OCI-LY7 (cell line): ENCODE measurements around the gene ARL16. TPM values are rescaled to one million over a fixed set of nuclear protein-coding genes. Genes with fewer than 3 reads are reported as not detected.

Source experiments
- BruUV-seq: library from RNA; stranded (reverse); fragments of 400-500 nt; replicated peaks from 2 replicates; lab custom pipeline; 2021; lab: Mats Ljungman, UMichigan
- CTCF ChIA-PET: fragments of 300-600 bp; sonication (Branson Sonifier 250); formaldehyde crosslinking; loops from one replicate; lab custom pipeline; 2022; ENCODE audit warnings: antibody characterized with exemption; ENCODE audit not compliant: unreplicated experiment; lab: Charles Lee
- POLR2A ChIA-PET: fragments of 300-600 bp; sonication (Branson Sonifier 250); formaldehyde crosslinking; loops from one replicate; lab custom pipeline; 2022; ENCODE audit warnings: antibody characterized with exemption; lab: Charles Lee
- DNase-seq: peaks from one replicate; pipeline ENCODE4 v3.0.0-alpha.2; 2015; ENCODE audit warnings: low spot score
- H2AFZ ChIP-seq: fragments of 200-600 bp; sonication (generic), shearing (Covaris generic); 2 replicates; pipeline ENCODE4 v1.6.1; 2014; ENCODE audit warnings: mild to moderate bottlenecking, antibody characterized with exemption, low read length, moderate library complexity
- H3K27ac ChIP-seq: fragments of 200-600 bp; sonication (generic); 2 replicates; pipeline ENCODE4 v1.5.1; 2014; ENCODE audit warnings: mixed run types, low read depth, mild to moderate bottlenecking, moderate library complexity, low read length, inconsistent platforms; ENCODE audit not compliant: poor library complexity, severe bottlenecking
- H3K36me3 ChIP-seq: fragments of 200-600 bp; sonication (generic); 2 replicates; pipeline ENCODE4 v1.6.1; 2014; ENCODE audit warnings: mild to moderate bottlenecking, antibody characterized with exemption, low read length, moderate library complexity, mixed read lengths; ENCODE audit not compliant: insufficient read depth
- H3K4me1 ChIP-seq: fragments of 200-600 bp; sonication (generic); 2 replicates; pipeline ENCODE4 v1.5.1; 2014; ENCODE audit warnings: mild to moderate bottlenecking, low read length; ENCODE audit not compliant: insufficient read depth, poor library complexity, severe bottlenecking
- H3K4me2 ChIP-seq: fragments of 200-600 bp; sonication (generic); 2 replicates; pipeline ENCODE4 v1.6.1; 2014; ENCODE audit warnings: mild to moderate bottlenecking, low read length
- H3K4me3 ChIP-seq: fragments of 200-600 bp; sonication (generic); 2 replicates; pipeline ENCODE4 v1.5.1; 2014; ENCODE audit warnings: mild to moderate bottlenecking, low read depth, low read length; ENCODE audit not compliant: poor library complexity, severe bottlenecking
- H3K79me2 ChIP-seq: fragments of 200-600 bp; sonication (generic); 2 replicates; pipeline ENCODE4 v1.6.1; 2016; ENCODE audit warnings: low read depth, mild to moderate bottlenecking, low read length, moderate library complexity, mixed read lengths; ENCODE audit not compliant: insufficient read depth
- H3K9me2 ChIP-seq: fragments of 200-600 bp; sonication (generic); 2 replicates; pipeline ENCODE4 v1.6.1; 2016; ENCODE audit warnings: mild to moderate bottlenecking, low read length, mixed read lengths; ENCODE audit not compliant: insufficient read depth
- H3K9me3 ChIP-seq: fragments of 200-600 bp; sonication (generic); 2 replicates; pipeline ENCODE4 v1.6.1; 2014; ENCODE audit warnings: mild to moderate bottlenecking, mixed run types, low read length, mixed read lengths
- H4K20me1 ChIP-seq: fragments of 200-600 bp; sonication (generic); 2 replicates; pipeline ENCODE4 v1.6.1; 2014; ENCODE audit warnings: mild to moderate bottlenecking, antibody characterized with exemption, low read length, moderate library complexity, mixed read lengths; ENCODE audit not compliant: insufficient read depth
- EZH2phosphoT487 ChIP-seq: fragments of 200-600 bp; sonication (generic); IDR thresholded peaks from 2 replicates; pipeline ENCODE4 v1.6.1; 2018; ENCODE audit warnings: low read depth, borderline replicate concordance, mild to moderate bottlenecking, mixed run types, antibody characterized with exemption, low read length, moderate library complexity, mixed read lengths
- intact Hi-C: fragments of 100-400 bp; cut with micrococcal nuclease; formaldehyde crosslinking; loops from one replicate; pipeline ENCODE4 v1.10.0; 2022; ENCODE audit not compliant: unreplicated experiment
- total RNA-seq, 2 experiments: library from RNA; depleted of rRNA in 1 of 2; stranded (reverse); fragments of >200 nt in 1 of 2; shearing (Covaris generic) in 1 of 2; gene quantifications; 2 replicates each; pipeline ENCODE4 v1.2.3, GENCODE V29; 2014 to 2022
- TF ChIP-seq, protein P1 (sequence below): fragments of 200-600 bp; sonication (generic); conservative IDR thresholded peaks from 2 replicates; pipeline ENCODE4 v1.5.1; 2014; ENCODE audit warnings: mild to moderate bottlenecking, antibody characterized with exemption, low read length, moderate library complexity, mixed read lengths

ARL16 gene
- total RNA-seq, 2 experiments from 2014 or later, result 49.8 to 86.1 TPM

DNA sequence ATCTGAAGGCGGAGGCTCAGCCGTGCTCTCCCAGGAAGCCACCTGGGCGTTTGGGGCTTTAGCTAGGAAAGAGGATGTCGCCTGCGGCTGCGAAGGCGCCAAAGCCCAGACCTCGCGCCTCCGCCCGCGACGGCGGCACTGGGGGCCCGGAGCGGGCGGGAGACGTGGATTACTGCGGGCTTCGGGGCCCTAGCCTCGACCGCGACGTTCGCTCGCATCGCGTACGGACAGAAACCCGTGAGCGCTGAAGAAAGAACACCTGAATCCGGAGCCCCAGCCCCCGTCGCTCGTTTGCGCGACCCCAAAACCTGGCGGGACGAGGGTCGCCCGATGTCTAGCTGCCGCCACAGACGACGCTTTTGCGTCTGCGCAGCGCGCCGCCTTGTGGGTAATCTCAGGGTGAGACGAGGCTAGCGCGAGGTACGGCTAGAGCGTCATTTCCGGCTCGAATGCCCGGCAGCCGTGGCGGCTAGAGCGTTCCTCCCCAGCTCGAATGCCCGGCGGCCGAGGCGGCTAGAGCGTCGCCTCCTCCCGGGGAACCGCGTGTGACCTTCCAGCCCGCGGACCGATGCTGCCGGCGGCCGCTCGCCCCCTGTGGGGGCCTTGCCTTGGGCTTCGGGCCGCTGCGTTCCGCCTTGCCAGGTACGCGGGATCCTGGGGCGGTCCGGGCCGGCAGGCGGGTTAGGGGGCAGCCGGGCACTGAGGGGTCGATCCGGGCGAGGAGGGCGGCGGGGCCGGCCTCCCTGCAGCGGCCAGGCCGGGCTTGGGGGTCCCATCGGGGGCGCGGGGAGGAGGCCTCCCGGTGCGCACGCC is 19.5 kb upstream of the ARL16 start, which contains the start of gene MRPL12:
Gene MRPL12 (plus strand): TSS at position 434 of the 813 bp plus-strand sequence. CDS start 135 bp downstream, at position 569.
- Histone ChIP-seq H3K27ac (peak within 1 kb of the TSS; percentile 80), H3K9me3 (no peaks in the 10 kb centered on the region), H3K79me2 (peaks cover 68% of the 10 kb centered on the region), H3K4me3 (peak within 1 kb of the TSS; percentile 92), H2AFZ (peak within 1 kb of the TSS; percentile 3; the same call in 1 of the 2 replicates), H3K4me2 (peak within 1 kb of the TSS; percentile 92), H4K20me1 (peaks cover 12% of the 10 kb centered on the region; the same call in 1 of the 2 replicates), H3K9me2 (no peaks in the 10 kb centered on the region), H3K4me1 (peaks cover 23% of the 10 kb centered on the region), H3K36me3 (peaks cover 91% of the 10 kb centered on the region)
- POLR2A ChIA-PET, result interaction anchor here (0.6 to 1.9 kb wide), 7 partner anchors 8 to 190 kb away, joined by 3 to 12 read pairs (median 6); partner anchors contain the start of genes ARL16 and HGS
- peak; percentile 99 for DNase-seq
- intact Hi-C loops, result loop anchor here (1.0 kb wide), 2 partner anchors 8 to 20 kb away; partner anchors contain the start of gene ARL16
- no TSS peak for BruUV-seq
- TF ChIP-seq EZH2phosphoT487, result no peak
- TF ChIP-seq, protein P1, sequence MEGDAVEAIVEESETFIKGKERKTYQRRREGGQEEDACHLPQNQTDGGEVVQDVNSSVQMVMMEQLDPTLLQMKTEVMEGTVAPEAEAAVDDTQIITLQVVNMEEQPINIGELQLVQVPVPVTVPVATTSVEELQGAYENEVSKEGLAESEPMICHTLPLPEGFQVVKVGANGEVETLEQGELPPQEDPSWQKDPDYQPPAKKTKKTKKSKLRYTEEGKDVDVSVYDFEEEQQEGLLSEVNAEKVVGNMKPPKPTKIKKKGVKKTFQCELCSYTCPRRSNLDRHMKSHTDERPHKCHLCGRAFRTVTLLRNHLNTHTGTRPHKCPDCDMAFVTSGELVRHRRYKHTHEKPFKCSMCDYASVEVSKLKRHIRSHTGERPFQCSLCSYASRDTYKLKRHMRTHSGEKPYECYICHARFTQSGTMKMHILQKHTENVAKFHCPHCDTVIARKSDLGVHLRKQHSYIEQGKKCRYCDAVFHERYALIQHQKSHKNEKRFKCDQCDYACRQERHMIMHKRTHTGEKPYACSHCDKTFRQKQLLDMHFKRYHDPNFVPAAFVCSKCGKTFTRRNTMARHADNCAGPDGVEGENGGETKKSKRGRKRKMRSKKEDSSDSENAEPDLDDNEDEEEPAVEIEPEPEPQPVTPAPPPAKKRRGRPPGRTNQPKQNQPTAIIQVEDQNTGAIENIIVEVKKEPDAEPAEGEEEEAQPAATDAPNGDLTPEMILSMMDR, result no peak
- CTCF ChIA-PET, result interaction anchor here (0.6 kb wide), 1 partner anchor 225 kb away, joined by 4 read pairs; the partner anchor contains the start of gene MAFG

DNA sequence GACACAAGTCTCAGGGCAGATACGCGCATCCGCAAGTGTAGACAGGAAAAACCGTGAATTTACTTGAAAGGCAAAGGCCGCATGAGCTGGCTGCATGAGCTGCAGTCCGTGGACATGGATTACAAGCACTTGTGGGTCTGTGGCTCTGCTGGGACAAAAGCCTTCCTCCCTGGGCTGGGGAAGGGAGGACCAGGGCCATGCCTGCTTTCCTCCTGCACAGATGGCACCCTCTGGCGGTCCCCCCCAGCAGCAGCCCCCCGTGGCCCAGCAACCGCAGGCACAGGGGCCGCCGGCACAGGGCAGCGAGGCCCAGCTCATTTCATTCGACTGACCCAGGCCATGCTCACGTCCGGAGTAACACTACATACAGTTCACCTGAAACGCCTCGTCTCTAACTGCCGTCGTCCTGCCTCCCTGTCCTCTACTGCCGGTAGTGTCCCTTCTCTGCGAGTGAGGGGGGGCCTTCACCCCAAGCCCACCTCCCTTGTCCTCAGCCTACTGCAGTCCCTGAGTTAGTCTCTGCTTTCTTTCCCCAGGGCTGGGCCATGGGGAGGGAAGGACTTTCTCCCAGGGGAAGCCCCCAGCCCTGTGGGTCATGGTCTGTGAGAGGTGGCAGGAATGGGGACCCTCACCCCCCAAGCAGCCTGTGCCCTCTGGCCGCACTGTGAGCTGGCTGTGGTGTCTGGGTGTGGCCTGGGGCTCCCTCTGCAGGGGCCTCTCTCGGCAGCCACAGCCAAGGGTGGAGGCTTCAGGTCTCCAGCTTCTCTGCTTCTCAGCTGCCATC is 17.9 kb upstream of the ARL16 start:
- H3K36me3 ChIP-seq, result peaks cover 91% of the 10 kb centered on the region
- H3K4me2 ChIP-seq, result peak overlapping the region; percentile 92
- no TSS peak for BruUV-seq
- peak overlapping the region; percentile 92 for H3K4me3 ChIP-seq
- peaks cover 12% of the 10 kb centered on the region; the same call in 1 of the 2 replicates for H4K20me1 ChIP-seq
- H3K4me1 ChIP-seq, result peaks cover 23% of the 10 kb centered on the region
- POLR2A ChIA-PET, result interaction anchor here (0.5 to 1.7 kb wide), 7 partner anchors 10 to 588 kb away, joined by 3 to 10 read pairs (median 4); partner anchors contain the start of genes ARL16, HGS and MCRIP1
- H3K27ac ChIP-seq, result peak overlapping the region; percentile 80
- peak; percentile 65 for DNase-seq
- intact Hi-C loops, result no loop called here
- TF ChIP-seq, protein P1, result peak; percentile 58
- no peak for TF ChIP-seq EZH2phosphoT487
- H3K9me3 ChIP-seq, result no peaks in the 10 kb centered on the region
- no peak overlapping the region for H2AFZ ChIP-seq
- H3K9me2 ChIP-seq, result no peaks in the 10 kb centered on the region
- CTCF ChIA-PET, result no interaction called here
- peaks cover 70% of the 10 kb centered on the region for H3K79me2 ChIP-seq
